HepG2 (cell line): ENCODE results near the gene TMEM38B. TPM values are rescaled to one million over a fixed set of nuclear protein-coding genes. Genes with fewer than 3 reads are reported as not detected.
"Not testable (repeated sequence)": the region's sequence is repeated elsewhere in the genome, so short reads cannot be mapped to it uniquely, and the experiment has no call there.

Experiments used
- ATAC-seq: fragments of 200-7000 bp; cut with Tn5 transposase; 3 replicates; pipeline ENCODE4 v1.9.1; 2020; ENCODE audit warnings: mild to moderate bottlenecking, moderate library complexity
- BruUV-seq: library from RNA; stranded (reverse); fragments of 400-500 nt; replicated peaks from 2 replicates; lab custom pipeline; 2021; lab: Mats Ljungman, UMichigan
- CTCF ChIA-PET: fragments of 300-600 bp; formaldehyde crosslinking; extraction: SDS; loops from one replicate; lab custom pipeline; 2021; ENCODE audit warnings: low total read pairs, inconsistent platforms, low intra/inter-chr PET ratio; lab: Yijun Ruan, JAX
- POLR2A ChIA-PET: fragments of 350-600 bp; sonication (Branson Sonifier 250); formaldehyde crosslinking; loops from one replicate; lab custom pipeline; 2020; ENCODE audit warnings: antibody characterized with exemption, inconsistent platforms; lab: Yijun Ruan, JAX
- DNase-seq: peaks from one replicate; pipeline ENCODE4 v3.0.0-alpha.2; 2015; ENCODE audit warnings: low spot score
- FAIRE-seq: peaks from 3 replicates; lab custom pipeline; 2011; peaks lifted over from hg19 to GRCh38; lab: Jason Lieb, UNC
- H2AFZ ChIP-seq: one replicate; pipeline ENCODE4 v1.6.1; 2011; ENCODE audit warnings: low read length, inconsistent platforms
- H3K27ac ChIP-seq: fragments of 300-600 bp; 3 replicates; pipeline ENCODE4 v1.8.0; 2011; ENCODE audit warnings: mixed run types, mild to moderate bottlenecking, mixed read lengths, low read length, inconsistent platforms; ENCODE audit not compliant: insufficient read depth; ENCODE audit errors: extremely low read length
- H3K27me3 ChIP-seq, 2 experiments: fragments of 200-600 bp in 1 of 2; 2 replicates in 1 of 2; 3 replicates in 1 of 2; pipeline versions ENCODE4 v1.6.0 to v1.8.0; 2011; ENCODE audit warnings: low read length in 2 of 2, mild to moderate bottlenecking in 2 of 2, moderate library complexity in 2 of 2, inconsistent platforms in 1 of 2; ENCODE audit not compliant: insufficient read depth in 2 of 2, control insufficient read depth in 1 of 2
- H3K36me3 ChIP-seq, 2 experiments: fragments of 200-600 bp in 1 of 2; replicated peaks in 1 of 2; 2 replicates in 1 of 2; 3 replicates in 1 of 2; pipeline versions ENCODE4 v1.5.1 to v1.8.0; 2011; ENCODE audit warnings: low read length in 2 of 2, inconsistent platforms in 1 of 2; ENCODE audit not compliant: insufficient read depth in 2 of 2, control insufficient read depth in 1 of 2
- H3K4me1 ChIP-seq: 2 replicates; pipeline ENCODE4 v1.5.1; 2012; ENCODE audit warnings: low read length, inconsistent platforms; ENCODE audit not compliant: insufficient read depth
- H3K4me2 ChIP-seq: 2 replicates; pipeline ENCODE4 v1.6.0; 2011; ENCODE audit warnings: low read depth, low read length, inconsistent platforms
- H3K4me3 ChIP-seq, 3 experiments: fragments of 200-600 bp in 1 of 3; sonication (generic), shearing (Covaris generic) in 1 of 3; replicated peaks in 1 of 3; 2 replicates each; pipeline ENCODE4 v1.5.1; 2011 to 2016; ENCODE audit warnings: low read length in 3 of 3, inconsistent platforms in 2 of 3, low read depth in 2 of 3, mild to moderate bottlenecking in 2 of 3, control low read depth in 1 of 3, mixed read lengths in 1 of 3; ENCODE audit not compliant: insufficient read depth in 1 of 3
- H3K79me2 ChIP-seq: one replicate; pipeline ENCODE4 v1.6.1; 2011; ENCODE audit warnings: low read length, inconsistent platforms; ENCODE audit not compliant: insufficient read depth
- H3K9ac ChIP-seq: 2 replicates; pipeline ENCODE4 v1.6.0; 2011; ENCODE audit warnings: mild to moderate bottlenecking, low read depth, low read length, inconsistent platforms; ENCODE audit not compliant: insufficient read depth
- H3K9me3 ChIP-seq: 2 replicates; pipeline ENCODE4 v1.5.1; 2012; ENCODE audit warnings: mild to moderate bottlenecking, low read length
- H4K20me1 ChIP-seq: 2 replicates; pipeline ENCODE4 v1.6.0; 2011; ENCODE audit warnings: inconsistent platforms, mild to moderate bottlenecking, low read length, moderate library complexity; ENCODE audit not compliant: insufficient read depth
- WGBS: methylation state at CpG from one replicate; pipeline ENCODE4 v1.1.6; 2017; ENCODE audit warnings: low lambda C conversion rate; 5-methylcytosine and 5-hydroxymethylcytosine counted together
- in situ Hi-C: cut with HindIII; loops from 2 replicates; pipeline ENCODE4 v1.10.0; 2017; ENCODE audit warnings: low pct_unique_long_range_greater_than_20kb; ENCODE audit not compliant: extremely low pct_ligation_motif_present
- intact Hi-C: fragments of 100-400 bp; cut with micrococcal nuclease; formaldehyde crosslinking; loops from one replicate; pipeline ENCODE4 v1.10.0; 2022; ENCODE audit not compliant: unreplicated experiment
- polyA plus RNA-seq, 8 experiments: library from polyadenylated mRNA; depleted of rRNA in 3 of 8; stranded (reverse) in 7 of 8; unstranded in 1 of 8; fragments of >200 nt; fragmentation: Illumina TruSeq in 4 of 8; extraction: Trizol in 4 of 8; gene quantifications; 2 replicates each; pipeline versions ENCODE4 v1.2.1 to v1.2.3, GENCODE V29; 2011 to 2016; ENCODE audit warnings: low read depth in 4 of 8, missing spikeins in 1 of 8, mixed read lengths in 1 of 8; ENCODE audit not compliant: insufficient read depth in 1 of 8
- total RNA-seq, 5 experiments: library from RNA; depleted of rRNA; stranded (reverse); fragments of >200 nt; fragmentation: Illumina TruSeq; extraction: Trizol; gene quantifications; 2 replicates each; pipeline ENCODE4 v1.2.3, GENCODE V29; 2016; ENCODE audit warnings: low read depth in 1 of 5
- TF ChIP-seq, protein P1 (sequence below): sonication (generic); formaldehyde crosslinking; IDR thresholded peaks from 2 replicates; pipeline ENCODE4 v1.4.0; 2020; ENCODE audit warnings: missing genetic modification reagents

Gene TMEM38B
- total and polyA plus RNA-seq, 2 of the 13 experiments (the other 11 are each of a cell fraction or from before 2014, with no cell fraction given), result 13.4 to 32.4 TPM

DNA sequence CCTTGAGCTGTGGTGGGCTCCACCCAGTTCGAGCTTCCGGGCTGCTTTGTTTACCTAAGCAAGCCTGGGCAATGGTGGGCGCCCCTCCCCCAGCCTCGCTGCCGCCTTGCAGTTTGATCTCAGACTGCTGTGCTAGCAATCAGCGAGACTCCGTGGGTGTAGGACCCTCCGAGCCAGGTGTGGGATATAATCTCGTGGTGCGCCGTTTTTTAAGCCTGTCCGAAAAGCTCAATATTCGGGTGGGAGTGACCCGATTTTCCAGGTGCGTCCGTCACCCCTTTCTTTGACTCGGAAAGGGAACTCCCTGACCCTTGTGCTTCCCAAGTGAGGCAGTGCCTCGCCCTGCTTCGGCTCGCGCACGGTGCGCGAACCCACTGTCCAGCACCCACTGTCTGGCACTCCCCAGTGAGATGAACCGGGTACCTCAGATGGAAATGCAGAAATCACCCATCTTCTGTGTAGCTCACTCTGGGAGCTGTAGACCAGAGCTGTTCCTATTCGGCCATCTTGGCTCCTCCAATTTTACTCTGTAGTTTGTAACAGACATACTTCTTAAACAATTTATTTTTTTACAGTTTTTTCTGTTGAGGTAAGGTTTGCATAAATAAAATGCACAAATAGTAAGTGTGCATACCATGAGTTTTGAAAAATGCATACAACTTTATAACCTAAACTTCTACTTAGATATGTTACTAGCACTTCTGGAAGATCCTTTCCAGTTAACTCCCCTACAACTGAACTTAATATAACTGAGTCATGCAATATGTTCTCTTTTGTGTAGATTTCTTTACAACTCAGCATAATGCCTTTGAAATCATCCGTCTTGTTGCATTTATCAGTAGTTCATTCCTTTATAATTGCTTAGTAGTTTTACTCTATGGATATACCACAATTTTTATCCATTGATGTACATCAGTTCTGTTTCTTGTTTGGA lies 88.5 kb downstream of the TMEM38B start:
- WGBS, result 96% methylated on average over 19 of the region's 27 CpGs
- H3K4me3 ChIP-seq, ATAC-seq, H3K4me1 ChIP-seq, H3K27me3 ChIP-seq, in situ Hi-C loops, FAIRE-seq, H2AFZ ChIP-seq, CTCF ChIA-PET, DNase-seq, H3K36me3 ChIP-seq, H3K79me2 ChIP-seq, H3K9ac ChIP-seq, BruUV-seq, intact Hi-C loops, POLR2A ChIA-PET, H3K9me3 ChIP-seq, H4K20me1 ChIP-seq, H3K4me2 ChIP-seq, H3K27ac ChIP-seq: not testable (repeated sequence)
- TF ChIP-seq, protein P1, sequence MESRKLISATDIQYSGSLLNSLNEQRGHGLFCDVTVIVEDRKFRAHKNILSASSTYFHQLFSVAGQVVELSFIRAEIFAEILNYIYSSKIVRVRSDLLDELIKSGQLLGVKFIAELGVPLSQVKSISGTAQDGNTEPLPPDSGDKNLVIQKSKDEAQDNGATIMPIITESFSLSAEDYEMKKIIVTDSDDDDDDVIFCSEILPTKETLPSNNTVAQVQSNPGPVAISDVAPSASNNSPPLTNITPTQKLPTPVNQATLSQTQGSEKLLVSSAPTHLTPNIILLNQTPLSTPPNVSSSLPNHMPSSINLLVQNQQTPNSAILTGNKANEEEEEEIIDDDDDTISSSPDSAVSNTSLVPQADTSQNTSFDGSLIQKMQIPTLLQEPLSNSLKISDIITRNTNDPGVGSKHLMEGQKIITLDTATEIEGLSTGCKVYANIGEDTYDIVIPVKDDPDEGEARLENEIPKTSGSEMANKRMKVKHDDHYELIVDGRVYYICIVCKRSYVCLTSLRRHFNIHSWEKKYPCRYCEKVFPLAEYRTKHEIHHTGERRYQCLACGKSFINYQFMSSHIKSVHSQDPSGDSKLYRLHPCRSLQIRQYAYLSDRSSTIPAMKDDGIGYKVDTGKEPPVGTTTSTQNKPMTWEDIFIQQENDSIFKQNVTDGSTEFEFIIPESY (CRISPR knock-in tag), result 0 out of 2 replicates have a peak, but pooled peaks have one; percentile 14

GRCh38 chr9:105783495-105783872 lies 89.1 kb downstream of the TMEM38B start:
- WGBS, result 88% methylated on average over 6 of the region's 6 CpGs
- H3K27ac ChIP-seq, H3K79me2 ChIP-seq, H3K4me3 ChIP-seq, H3K4me1 ChIP-seq, H3K9ac ChIP-seq, ATAC-seq, in situ Hi-C loops, H2AFZ ChIP-seq, BruUV-seq, H3K27me3 ChIP-seq, H3K36me3 ChIP-seq, H3K4me2 ChIP-seq, DNase-seq, CTCF ChIA-PET, POLR2A ChIA-PET, H3K9me3 ChIP-seq, intact Hi-C loops, H4K20me1 ChIP-seq, FAIRE-seq: not testable (repeated sequence)

- intact Hi-C loops, FAIRE-seq, H2AFZ ChIP-seq, H4K20me1 ChIP-seq, in situ Hi-C loops, H3K36me3 ChIP-seq, H3K79me2 ChIP-seq, H3K9ac ChIP-seq, H3K4me1 ChIP-seq, DNase-seq, BruUV-seq, CTCF ChIA-PET, H3K9me3 ChIP-seq, H3K4me2 ChIP-seq, H3K27ac ChIP-seq, H3K27me3 ChIP-seq, H3K4me3 ChIP-seq, ATAC-seq, POLR2A ChIA-PET: not testable (repeated sequence)
- 90% methylated on average over 2 of the region's 2 CpGs for whole genome bisulfite sequencing
Measured at GRCh38 chr9:105786796-105787195, 92.5 kb downstream of the TMEM38B start.
